SJSA1 (cell line): ENCODE results near the gene ART5. TPM values are rescaled to one million over a fixed set of nuclear protein-coding genes. Genes with fewer than 3 reads are reported as not detected.

ENCODE experiments used
- DNase-seq, 2 experiments: peaks; one replicate each; pipeline ENCODE4 v3.0.0-alpha.2; 2015 to 2020; ENCODE audit warnings: low spot score in 2 of 2, low read depth in 1 of 2
- H3K27ac ChIP-seq: fragments of 250-450 bp; sonication (Bioruptor Pico); 2 replicates; pipeline ENCODE4 v1.5.1; 2020; ENCODE audit warnings: mild to moderate bottlenecking, moderate library complexity
- H3K27me3 ChIP-seq: fragments of 250-450 bp; sonication (Bioruptor Pico); replicated peaks from 2 replicates; pipeline ENCODE4 v1.5.1; 2020; ENCODE audit warnings: mild to moderate bottlenecking, moderate library complexity
- H3K36me3 ChIP-seq: fragments of 250-450 bp; sonication (Bioruptor Pico); 2 replicates; pipeline ENCODE4 v1.5.1; 2020; ENCODE audit warnings: mild to moderate bottlenecking
- H3K4me1 ChIP-seq: fragments of 250-450 bp; sonication (Bioruptor Pico); replicated peaks from 2 replicates; pipeline ENCODE4 v1.6.1; 2021; ENCODE audit warnings: mild to moderate bottlenecking
- H3K4me3 ChIP-seq: fragments of 250-450 bp; sonication (Bioruptor Pico); 2 replicates; pipeline ENCODE4 v1.5.1; 2020; ENCODE audit warnings: mild to moderate bottlenecking
- H3K9me3 ChIP-seq: fragments of 250-450 bp; sonication (Bioruptor Pico); replicated peaks from 2 replicates; pipeline ENCODE4 v1.5.1; 2020; ENCODE audit warnings: mild to moderate bottlenecking
- total RNA-seq: library from RNA; depleted of rRNA; stranded (reverse); fragments of >200 nt; shearing (Covaris generic); gene quantifications from 2 replicates; pipeline ENCODE4 v1.2.3, GENCODE V29; 2014

The ART5 gene
- total RNA-seq, 1 experiment from 2014 or later: not detected

DNA sequence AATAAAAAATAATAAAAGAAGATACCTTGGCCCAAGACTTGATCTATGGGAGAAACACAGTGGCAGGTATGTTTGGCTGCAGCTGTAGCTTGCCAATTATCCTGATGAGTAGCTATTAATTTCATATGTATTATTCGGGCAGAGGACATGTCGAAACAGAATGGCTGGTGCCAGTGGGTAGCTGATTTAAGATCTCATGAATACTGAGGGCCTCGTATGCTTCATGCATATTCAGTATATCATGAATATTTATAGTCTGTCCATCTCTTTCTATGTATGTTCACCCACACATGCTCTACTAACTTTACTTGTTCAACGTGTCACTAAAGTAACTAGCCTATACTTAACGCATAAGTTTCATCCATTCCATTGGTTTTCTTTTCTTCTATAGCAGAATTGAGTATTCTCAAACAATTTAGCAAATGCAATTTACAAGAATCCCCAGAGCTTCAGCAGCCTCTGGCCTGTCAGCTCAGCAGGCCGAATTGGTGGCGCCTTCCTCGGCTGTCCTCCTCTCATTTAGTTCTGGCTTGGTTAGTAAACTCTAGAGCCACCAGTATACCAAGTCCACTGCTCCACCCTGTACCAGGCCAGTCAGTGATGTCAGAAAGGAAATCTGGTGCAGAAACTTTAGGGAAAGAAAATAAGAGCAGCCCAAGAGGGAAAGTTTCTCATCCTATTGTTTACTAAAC lies 17.9 kb downstream of the ART5 start:
- Histone ChIP-seq H3K27me3 (no peaks in the 10 kb centered on the region), H3K9me3 (no peaks in the 10 kb centered on the region), H3K36me3 (no peaks in the 10 kb centered on the region), H3K27ac (no peak overlapping the region), H3K4me3 (no peak overlapping the region), H3K4me1 (no peaks in the 10 kb centered on the region)
- DNase-seq: no peak

DNA sequence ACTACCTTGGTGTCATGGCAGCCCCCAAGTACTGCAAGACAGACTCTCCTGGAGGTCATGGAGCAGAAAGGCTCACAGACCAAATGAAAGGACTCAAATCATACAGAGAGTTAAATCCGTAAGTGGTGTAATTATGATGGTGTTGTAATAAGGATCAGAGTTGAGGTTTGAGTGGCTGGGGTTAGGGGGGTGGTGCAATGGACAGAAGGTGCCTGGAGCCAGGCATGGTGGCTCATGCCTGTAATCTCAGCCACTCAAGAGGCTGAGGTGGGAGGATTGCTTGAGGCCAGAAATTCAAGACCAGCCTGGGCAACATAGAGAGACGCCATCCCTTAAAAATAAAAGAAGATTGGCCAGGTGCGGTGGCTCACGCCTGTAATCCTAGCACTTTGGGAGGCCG lies 18.7 kb downstream of the ART5 start:
- Histone ChIP-seq H3K4me3 (no peak overlapping the region), H3K4me1 (no peaks in the 10 kb centered on the region), H3K27me3 (no peaks in the 10 kb centered on the region), H3K36me3 (no peaks in the 10 kb centered on the region), H3K27ac (no peak overlapping the region), H3K9me3 (no peaks in the 10 kb centered on the region)
- no peak for DNase-seq

DNA sequence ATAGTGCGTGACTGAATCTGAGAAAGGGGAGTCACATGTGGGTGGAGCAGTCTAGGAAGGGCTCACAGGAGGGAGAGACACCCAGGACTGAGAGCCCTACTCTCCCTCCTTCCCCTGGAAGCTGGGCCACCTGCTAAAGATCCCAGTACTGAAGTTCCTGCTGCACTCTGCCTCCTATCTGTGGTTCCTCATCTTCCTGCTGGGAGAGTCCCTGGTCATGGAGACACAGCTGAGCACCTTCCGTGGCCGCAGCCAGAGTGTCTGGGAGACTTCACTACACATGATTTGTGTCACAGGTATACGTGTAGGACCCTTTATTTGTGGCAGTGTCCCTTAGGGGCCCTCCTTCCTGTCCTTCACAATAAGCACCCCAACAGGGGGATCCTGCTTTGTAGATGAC lies 19.3 kb downstream of the ART5 start:
- Histone ChIP-seq H3K9me3 (no peaks in the 10 kb centered on the region), H3K4me1 (no peaks in the 10 kb centered on the region), H3K36me3 (no peaks in the 10 kb centered on the region), H3K4me3 (no peak overlapping the region), H3K27me3 (no peaks in the 10 kb centered on the region), H3K27ac (no peak overlapping the region)
- DNase-seq: no peak

DNA sequence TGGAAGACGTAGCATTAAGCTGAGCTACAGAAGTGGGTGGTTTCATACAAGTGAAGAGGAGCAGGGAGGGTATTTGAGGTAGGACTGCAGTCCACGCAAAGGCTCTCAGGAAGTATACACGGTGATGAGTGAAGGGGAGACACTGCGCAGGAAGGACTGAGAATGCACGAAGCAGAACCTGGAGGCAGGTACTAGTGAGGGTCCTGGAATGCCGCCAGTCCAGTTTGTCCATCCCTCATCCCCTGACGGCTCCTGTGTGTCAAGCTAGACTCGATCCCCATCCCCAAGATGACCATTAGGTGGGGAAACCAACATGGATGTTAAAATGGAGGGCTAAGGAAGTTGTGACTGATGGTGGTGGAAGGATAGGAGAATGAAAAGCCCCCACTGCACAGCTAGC lies 23.8 kb downstream of the ART5 start:
- no peak overlapping the region for H3K27ac ChIP-seq
- no peaks in the 10 kb centered on the region; the same call in 1 of the 2 replicates for H3K36me3 ChIP-seq
- DNase-seq: no peak

DNA sequence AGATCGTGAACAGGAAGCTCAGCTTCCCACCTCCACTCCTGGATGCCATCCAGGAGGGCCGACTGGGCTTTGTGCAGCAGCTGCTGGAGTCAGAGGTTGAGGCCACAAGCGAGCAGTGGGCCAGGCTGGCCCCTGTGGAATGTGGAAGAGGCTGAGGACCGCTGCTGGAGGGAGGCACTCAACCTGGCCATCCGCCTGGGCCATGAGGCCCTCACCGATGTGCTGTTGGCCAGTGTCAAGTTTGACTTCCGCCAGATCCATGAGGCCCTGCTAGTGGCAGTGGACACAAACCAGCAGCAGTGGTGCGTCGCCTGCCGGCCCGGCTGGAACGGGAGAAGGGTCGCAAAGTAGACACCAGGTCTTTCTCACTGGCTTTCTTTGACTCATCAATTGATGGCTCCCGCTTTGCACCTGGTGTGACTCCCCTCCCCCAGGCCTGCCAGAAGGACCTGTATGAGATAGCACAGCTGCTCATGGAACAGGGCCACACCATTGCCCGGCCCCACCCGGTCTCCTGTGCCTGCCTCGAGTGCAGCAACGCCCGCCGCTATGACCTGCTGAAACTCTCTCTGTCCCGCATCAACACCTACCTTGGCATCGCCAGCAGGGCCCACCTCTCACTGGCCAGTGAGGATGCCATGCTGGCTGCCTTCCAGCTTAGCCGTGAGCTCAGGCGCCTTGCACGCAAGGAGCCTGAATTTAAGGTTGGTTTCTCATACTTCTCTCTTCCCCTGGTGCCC lies 24.9 kb downstream of the ART5 start:
- Histone ChIP-seq H3K36me3 (no peaks in the 10 kb centered on the region; the same call in 1 of the 2 replicates), H3K9me3 (0 out of 2 replicates have a peak, but pooled peaks cover 2% of the 10 kb centered on the region), H3K27ac (no peak overlapping the region), H3K4me1 (no peaks in the 10 kb centered on the region), H3K4me3 (no peak overlapping the region), H3K27me3 (no peaks in the 10 kb centered on the region)
- no peak for DNase-seq

More for the DNA sequence above, 23.8 kb downstream of the ART5 start:
- Histone ChIP-seq H3K4me1 (no peaks in the 10 kb centered on the region), H3K4me3 (no peak overlapping the region), H3K27me3 (no peaks in the 10 kb centered on the region), H3K9me3 (0 out of 2 replicates have a peak, but pooled peaks cover 2% of the 10 kb centered on the region)

DNA sequence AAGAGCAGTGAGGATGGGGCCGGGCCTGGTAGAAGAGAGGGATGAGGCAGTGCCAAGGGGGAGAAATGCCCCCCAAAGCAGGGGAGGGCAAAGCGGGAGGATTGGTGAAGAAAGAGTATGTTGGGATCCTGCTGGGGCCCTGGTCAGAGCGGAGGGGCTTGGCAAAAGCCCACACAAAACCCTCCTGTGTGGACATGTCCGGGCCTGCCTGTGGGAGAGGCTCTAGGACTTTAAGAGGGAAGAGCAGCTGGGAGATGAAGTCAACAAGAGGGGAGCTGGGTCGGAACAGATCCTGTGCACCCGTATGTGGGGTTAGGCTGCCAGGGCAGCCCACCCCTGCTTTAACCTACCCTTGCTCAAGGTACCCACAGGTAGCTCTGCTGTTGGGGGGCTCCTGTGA lies 25.8 kb downstream of the ART5 start:
- Histone ChIP-seq H3K27ac (no peak overlapping the region), H3K9me3 (0 out of 2 replicates have a peak, but pooled peaks cover 2% of the 10 kb centered on the region), H3K4me1 (no peaks in the 10 kb centered on the region), H3K27me3 (no peaks in the 10 kb centered on the region), H3K36me3 (no peaks in the 10 kb centered on the region; the same call in 1 of the 2 replicates), H3K4me3 (no peak overlapping the region)
- no peak for DNase-seq

GRCh38 chr11:3614742-3615171 lies 27.0 kb downstream of the ART5 start:
- H3K4me3 ChIP-seq: no peak overlapping the region
- no peak overlapping the region for H3K27ac ChIP-seq
- DNase-seq: no peak
- H3K36me3 ChIP-seq: no peaks in the 10 kb centered on the region; the same call in 1 of the 2 replicates
- 0 out of 2 replicates have a peak, but pooled peaks cover 2% of the 10 kb centered on the region for H3K9me3 ChIP-seq
- no peaks in the 10 kb centered on the region for H3K4me1 ChIP-seq
- no peaks in the 10 kb centered on the region for H3K27me3 ChIP-seq

GRCh38 chr11:3613998-3614741 lies 27.6 kb downstream of the ART5 start:
- no peaks in the 10 kb centered on the region for H3K4me1 ChIP-seq
- no peaks in the 10 kb centered on the region; the same call in 1 of the 2 replicates for H3K36me3 ChIP-seq
- H3K27ac ChIP-seq: no peak overlapping the region
- no peak for DNase-seq
- 0 out of 2 replicates have a peak, but pooled peaks cover 2% of the 10 kb centered on the region for H3K9me3 ChIP-seq
- peaks cover 3% of the 10 kb centered on the region; the same call in 1 of the 2 replicates for H3K27me3 ChIP-seq
- H3K4me3 ChIP-seq: no peak overlapping the region

- Histone ChIP-seq H3K27me3 (peaks cover 3% of the 10 kb centered on the region), H3K4me3 (no peak overlapping the region)
- DNase-seq: no peak
Measured at GRCh38 chr11:3611976-3612678, 29.7 kb downstream of the ART5 start.

DNA sequence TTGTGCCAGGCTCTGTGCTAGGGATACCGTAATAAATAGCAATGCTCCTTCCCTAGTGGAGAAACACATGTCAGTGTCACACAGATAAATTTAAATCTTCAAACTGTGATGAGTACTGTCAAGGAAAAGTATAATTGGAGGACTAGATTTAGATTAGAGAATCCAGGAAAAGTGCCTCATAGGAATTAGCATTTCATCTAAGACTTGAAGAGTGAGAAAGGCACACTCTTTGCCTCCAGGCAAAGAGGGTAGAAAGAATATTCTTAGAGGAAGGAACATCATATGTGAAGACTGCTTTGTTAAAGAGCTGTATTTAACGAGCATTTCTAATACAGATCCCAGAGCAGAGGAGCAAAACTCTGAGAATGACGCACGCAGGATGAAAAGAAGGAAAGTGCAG lies 30.9 kb downstream of the ART5 start:
- Histone ChIP-seq H3K4me3 (no peak overlapping the region), H3K27ac (no peak overlapping the region), H3K9me3 (no peaks in the 10 kb centered on the region), H3K4me1 (no peaks in the 10 kb centered on the region), H3K27me3 (peaks cover 3% of the 10 kb centered on the region), H3K36me3 (no peaks in the 10 kb centered on the region; the same call in 1 of the 2 replicates)
- no peak for DNase-seq

More at GRCh38 chr11:3611976-3612678, 29.7 kb downstream of the ART5 start:
- H3K4me1 ChIP-seq: no peaks in the 10 kb centered on the region
- H3K27ac ChIP-seq: no peak overlapping the region
- 0 out of 2 replicates have a peak, but pooled peaks cover 2% of the 10 kb centered on the region for H3K9me3 ChIP-seq
- no peaks in the 10 kb centered on the region; the same call in 1 of the 2 replicates for H3K36me3 ChIP-seq

- no peaks in the 10 kb centered on the region; the same call in 1 of the 2 replicates for H3K36me3 ChIP-seq
- peak; percentile 38 to 51 for DNase-seq
- H3K4me1 ChIP-seq: no peaks in the 10 kb centered on the region
- H3K27me3 ChIP-seq: peaks cover 8% of the 10 kb centered on the region
- no peak overlapping the region for H3K4me3 ChIP-seq
- H3K27ac ChIP-seq: no peak overlapping the region
- H3K9me3 ChIP-seq: no peaks in the 10 kb centered on the region
Measured at GRCh38 chr11:3609416-3610265, 32.2 kb downstream of the ART5 start.

- DNase-seq: peak in 1 of 2 experiments; percentile 30
- Histone ChIP-seq H3K4me3 (no peak overlapping the region), H3K27me3 (peaks cover 12% of the 10 kb centered on the region), H3K9me3 (no peaks in the 10 kb centered on the region), H3K36me3 (no peaks in the 10 kb centered on the region), H3K27ac (no peak overlapping the region), H3K4me1 (no peaks in the 10 kb centered on the region)
Measured at GRCh38 chr11:3605771-3606203, 36.0 kb downstream of the ART5 start.
